Right lobe of liver (tissue), 6 donors: ENCODE data around the gene DOK5. TPM values are rescaled to one million over a fixed set of nuclear protein-coding genes. Genes with fewer than 3 reads are reported as not detected.

Experiments
- ATAC-seq, 4 donors: fragments of 200-7000 bp; cut with Tn5 transposase; one replicate each; pipeline ENCODE4 v1.9.1; 2020; ENCODE audit warnings: mild to moderate bottlenecking in 4 of 4, moderate library complexity in 4 of 4
- DNase-seq, 3 donors: peaks; one replicate each; pipeline ENCODE4 v3.0.0-alpha.2; 2020
- H3K27ac ChIP-seq, 3 donors: fragments of 200-600 bp; one replicate each; pipeline ENCODE4 v1.8.0; 2022
- H3K27me3 ChIP-seq, 2 donors: fragments of 200-600 bp; one replicate each; pipeline ENCODE4 v1.8.0; 2022
- H3K36me3 ChIP-seq, 4 donors: fragments of 200-600 bp; sonication (generic) in 1 of 4; one replicate each; pipeline versions ENCODE4 v1.5.1 to v1.8.0; 2017 to 2022; ENCODE audit warnings: control low read depth in 1 of 4
- H3K4me1 ChIP-seq, 4 donors: fragments of 200-600 bp; sonication (generic) in 1 of 4; one replicate each; pipeline versions ENCODE4 v1.5.1 to v1.8.0; 2017 to 2022; ENCODE audit warnings: control low read depth in 1 of 4
- H3K4me3 ChIP-seq, 3 donors: fragments of 200-600 bp; one replicate each; pipeline ENCODE4 v1.8.0; 2022
- H3K9me3 ChIP-seq, 4 donors: fragments of 200-600 bp; sonication (generic) in 1 of 4; one replicate each; pipeline versions ENCODE4 v1.5.1 to v1.8.0; 2017 to 2022; ENCODE audit warnings: control low read depth in 1 of 4
- POLR2A ChIP-seq: fragments of 450-650 bp; IDR thresholded peaks from one replicate; pipeline ENCODE4 v1.6.1; 2017; ENCODE audit warnings: antibody characterized with exemption, mild to moderate bottlenecking
- WGBS: methylation state at CpG from one replicate; pipeline ENCODE4 v1.1.6; 2018; ENCODE audit warnings: low coverage, low lambda C conversion rate; ENCODE audit not compliant: insufficient coverage; ENCODE audit errors: missing lambda C conversion rate; 5-methylcytosine and 5-hydroxymethylcytosine counted together
- intact Hi-C, 2 donors: fragments of 100-400 bp; cut with DNase I; formaldehyde crosslinking; loops; one replicate each; pipeline versions ENCODE4 v1.11.2 to v1.14.1; 2022
- total RNA-seq, 6 experiments: library from RNA; depleted of rRNA in 2 of 6; stranded (reverse); fragments of >200 nt in 2 of 6; fragmentation: NEBNext Ultra II Directional in 3 of 6; extraction: Animal tissue kit (Norgen Biotek cat#: 25700) in 3 of 6; gene quantifications; one replicate each; pipeline versions ENCODE4 v1.1.0 to v1.2.4, GENCODE V29; 2016 to 2023
- TF ChIP-seq, protein P1 (sequence below), 4 donors: fragments of 200-600 bp in 3 of 4; fragments of 450-650 bp in 1 of 4; IDR thresholded peaks; one replicate each; pipeline versions ENCODE4 v1.5.1 to v1.8.0; 2016 to 2022; ENCODE audit warnings: antibody characterized with exemption in 4 of 4, mild to moderate bottlenecking in 2 of 4
- donor health status: DM: no; HTN: yes; CAD: no.
- donor health status: DM: no; HTN: no; CAD: no.
- donor health status: DM: no; HTN: no; CAD: no.
- donor health status: DM: no; HTN: yes; CAD: no.
- donor health status: DM: no; HTN: yes; CAD: no.

DOK5 gene
- total RNA-seq, 6 experiments from 2014 or later = 0.43 to 0.69 TPM; not detected in 4

DNA sequence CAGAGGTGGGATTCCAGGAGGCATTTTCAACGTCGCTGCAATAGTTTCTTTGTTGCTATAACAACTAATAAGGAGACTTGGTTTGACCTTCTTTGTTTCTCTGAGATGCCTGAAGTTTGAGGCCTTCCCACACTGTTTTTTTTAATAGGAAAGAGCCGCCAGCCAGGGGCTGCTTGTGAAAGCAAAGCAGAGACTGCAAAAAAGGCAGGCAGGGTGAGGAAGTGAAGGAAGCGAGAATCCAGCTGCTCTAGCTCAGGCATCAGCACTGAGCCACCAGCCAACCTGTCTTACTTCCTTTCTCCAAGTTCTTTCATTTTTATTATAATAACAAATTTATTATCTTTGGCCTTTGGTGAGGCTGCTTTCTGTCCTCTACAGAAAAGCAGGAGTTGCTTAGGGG is 179.1 kb downstream of the DOK5 start:
- ATAC-seq (no peak), DNase-seq (no peak)
- Histone ChIP-seq H3K27ac (no peak overlapping the region), H3K27me3 (no peaks in the 10 kb centered on the region), H3K4me1 (no peaks in the 10 kb centered on the region), H3K4me3 (no peak overlapping the region), H3K36me3 (no peaks in the 10 kb centered on the region), H3K9me3 (no peaks in the 10 kb centered on the region)
- TF ChIP-seq, protein P1, sequence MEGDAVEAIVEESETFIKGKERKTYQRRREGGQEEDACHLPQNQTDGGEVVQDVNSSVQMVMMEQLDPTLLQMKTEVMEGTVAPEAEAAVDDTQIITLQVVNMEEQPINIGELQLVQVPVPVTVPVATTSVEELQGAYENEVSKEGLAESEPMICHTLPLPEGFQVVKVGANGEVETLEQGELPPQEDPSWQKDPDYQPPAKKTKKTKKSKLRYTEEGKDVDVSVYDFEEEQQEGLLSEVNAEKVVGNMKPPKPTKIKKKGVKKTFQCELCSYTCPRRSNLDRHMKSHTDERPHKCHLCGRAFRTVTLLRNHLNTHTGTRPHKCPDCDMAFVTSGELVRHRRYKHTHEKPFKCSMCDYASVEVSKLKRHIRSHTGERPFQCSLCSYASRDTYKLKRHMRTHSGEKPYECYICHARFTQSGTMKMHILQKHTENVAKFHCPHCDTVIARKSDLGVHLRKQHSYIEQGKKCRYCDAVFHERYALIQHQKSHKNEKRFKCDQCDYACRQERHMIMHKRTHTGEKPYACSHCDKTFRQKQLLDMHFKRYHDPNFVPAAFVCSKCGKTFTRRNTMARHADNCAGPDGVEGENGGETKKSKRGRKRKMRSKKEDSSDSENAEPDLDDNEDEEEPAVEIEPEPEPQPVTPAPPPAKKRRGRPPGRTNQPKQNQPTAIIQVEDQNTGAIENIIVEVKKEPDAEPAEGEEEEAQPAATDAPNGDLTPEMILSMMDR (IDR thresholded peaks at IDR 0.05) = no peak
- intact Hi-C loops = no loop called here
- WGBS = 63% methylated on average over 4 of the region's 4 CpGs

DNA sequence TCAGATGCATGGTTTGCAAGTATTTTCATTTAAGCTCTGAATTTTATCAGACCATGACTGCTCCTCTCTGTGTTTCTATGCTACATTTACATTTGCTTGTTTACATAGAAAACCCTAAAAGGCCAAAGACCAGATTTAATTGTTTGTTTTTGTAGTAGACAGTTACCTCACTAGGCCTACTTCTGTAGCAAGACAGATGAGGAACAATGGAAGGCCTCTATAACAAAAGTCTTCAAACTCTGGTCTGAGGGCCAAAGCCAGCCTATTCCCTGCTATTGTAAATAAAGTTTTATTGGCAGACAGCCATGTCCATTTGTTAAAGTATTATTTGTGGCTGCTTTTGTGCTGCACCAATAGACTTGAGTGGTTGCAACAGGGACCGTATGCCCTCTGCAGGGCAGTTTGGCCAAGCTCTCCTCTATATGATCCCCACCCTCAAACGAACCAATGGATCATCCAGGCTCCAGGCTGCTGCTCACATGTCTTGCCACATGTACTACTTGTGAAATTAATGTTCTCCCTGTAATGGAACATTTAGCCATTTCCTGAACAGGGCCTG is 182.0 kb downstream of the DOK5 start:
- intact Hi-C loops = no loop called here
- H3K36me3 ChIP-seq = no peaks in the 10 kb centered on the region
- no peaks in the 10 kb centered on the region for H3K27me3 ChIP-seq
- H3K9me3 ChIP-seq = no peaks in the 10 kb centered on the region
- no peaks in the 10 kb centered on the region for H3K4me1 ChIP-seq
- H3K27ac ChIP-seq = no peak overlapping the region
- ATAC-seq = no peak
- DNase-seq = no peak
- TF ChIP-seq, protein P1 (IDR thresholded peaks at IDR 0.05) = no peak
- TF ChIP-seq POLR2A = no peak
- H3K4me3 ChIP-seq = no peak overlapping the region
- WGBS = 70% methylated on average over 2 of the region's 2 CpGs

DNA sequence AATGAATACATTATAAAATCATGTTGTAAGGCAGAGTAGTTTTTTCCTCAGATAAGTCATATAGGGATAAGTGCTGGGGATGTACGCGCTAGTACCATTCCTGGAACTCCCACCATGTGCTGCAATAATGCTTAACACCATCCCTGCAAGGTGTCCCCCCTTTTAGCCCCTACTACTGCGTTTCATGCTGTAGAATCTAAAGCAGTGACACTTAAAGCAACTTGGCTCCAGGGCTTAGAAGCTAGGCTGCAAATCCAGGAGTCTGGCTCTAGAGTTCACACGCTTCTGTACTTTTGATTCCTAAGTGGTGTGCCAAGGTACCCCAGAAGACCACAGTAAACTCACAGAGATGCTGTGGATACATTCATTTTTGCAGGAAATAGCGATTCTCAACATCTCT is 183.1 kb downstream of the DOK5 start:
- Histone ChIP-seq H3K4me1 (no peaks in the 10 kb centered on the region), H3K27me3 (no peaks in the 10 kb centered on the region), H3K36me3 (no peaks in the 10 kb centered on the region), H3K4me3 (no peak overlapping the region), H3K9me3 (no peaks in the 10 kb centered on the region), H3K27ac (no peak overlapping the region)
- no peak for DNase-seq
- WGBS = 71% methylated on average over 5 of the region's 5 CpGs
- no peak for TF ChIP-seq POLR2A
- TF ChIP-seq, protein P1 (IDR thresholded peaks at IDR 0.05) = no peak
- ATAC-seq = no peak
- intact Hi-C loops = no loop called here

DNA sequence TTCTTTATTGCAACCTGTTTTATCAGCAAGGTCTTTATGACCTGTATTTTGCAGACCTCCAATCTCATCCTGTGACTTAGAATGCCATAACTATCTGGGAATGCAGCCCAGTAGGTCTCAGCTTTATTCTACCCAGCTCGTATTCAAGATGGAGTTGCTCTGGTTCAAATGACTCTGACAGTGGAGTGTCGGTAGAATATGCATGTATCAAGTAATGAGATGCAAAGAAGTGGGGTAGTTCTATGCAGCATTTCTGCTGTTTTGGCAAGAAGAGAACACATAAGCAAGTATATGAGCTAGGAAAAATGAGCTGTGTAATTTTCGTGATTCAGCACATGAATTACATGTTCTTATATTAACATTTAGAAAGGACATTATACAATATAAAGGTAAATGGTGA is 185.9 kb downstream of the DOK5 start:
- Histone ChIP-seq H3K4me3 (no peak overlapping the region), H3K27me3 (no peaks in the 10 kb centered on the region), H3K4me1 (no peaks in the 10 kb centered on the region), H3K36me3 (no peaks in the 10 kb centered on the region), H3K9me3 (no peaks in the 10 kb centered on the region), H3K27ac (no peak overlapping the region)
- intact Hi-C loops = loop anchor here in 1 of 2 donors (10.0 kb wide), 1 partner anchor 566 kb away; no protein-coding TSS in a partner anchor
- TF ChIP-seq POLR2A = no peak
- TF ChIP-seq, protein P1 (IDR thresholded peaks at IDR 0.05) = no peak
- DNase-seq = no peak
- 34% methylated on average over 3 of the region's 3 CpGs for WGBS
- ATAC-seq = no peak
